ENCODE data around the gene ZNF32.

Gene ZNF32

DNA sequence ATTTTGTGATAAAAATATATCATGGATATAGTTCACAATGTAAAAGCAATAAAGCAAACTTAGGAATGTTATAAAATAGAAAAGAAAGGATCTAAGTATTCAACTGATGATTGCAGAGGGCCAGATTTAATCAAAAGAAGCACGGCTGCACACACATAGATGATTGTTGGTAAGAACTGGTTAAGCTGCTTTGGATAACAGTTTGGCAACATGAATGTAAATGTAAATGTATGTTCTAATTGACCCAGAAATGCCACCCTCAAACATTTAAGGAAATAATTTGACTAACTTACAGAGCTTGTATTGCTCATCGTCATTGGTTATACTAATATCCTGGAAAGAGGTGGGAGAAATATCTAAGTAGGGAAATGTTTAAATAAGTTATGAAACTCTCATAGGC lies 29.3 kb downstream of the ZNF32 start:
- no peaks in the 10 kb centered on the region for H3K79me2 ChIP-seq (ENCODE audit: insufficient read depth, low read depth)
- no peaks in the 10 kb centered on the region for H3K4me1 ChIP-seq (ENCODE audit: low read depth, poor library complexity, severe bottlenecking)
- TF ChIP-seq, protein P1, sequence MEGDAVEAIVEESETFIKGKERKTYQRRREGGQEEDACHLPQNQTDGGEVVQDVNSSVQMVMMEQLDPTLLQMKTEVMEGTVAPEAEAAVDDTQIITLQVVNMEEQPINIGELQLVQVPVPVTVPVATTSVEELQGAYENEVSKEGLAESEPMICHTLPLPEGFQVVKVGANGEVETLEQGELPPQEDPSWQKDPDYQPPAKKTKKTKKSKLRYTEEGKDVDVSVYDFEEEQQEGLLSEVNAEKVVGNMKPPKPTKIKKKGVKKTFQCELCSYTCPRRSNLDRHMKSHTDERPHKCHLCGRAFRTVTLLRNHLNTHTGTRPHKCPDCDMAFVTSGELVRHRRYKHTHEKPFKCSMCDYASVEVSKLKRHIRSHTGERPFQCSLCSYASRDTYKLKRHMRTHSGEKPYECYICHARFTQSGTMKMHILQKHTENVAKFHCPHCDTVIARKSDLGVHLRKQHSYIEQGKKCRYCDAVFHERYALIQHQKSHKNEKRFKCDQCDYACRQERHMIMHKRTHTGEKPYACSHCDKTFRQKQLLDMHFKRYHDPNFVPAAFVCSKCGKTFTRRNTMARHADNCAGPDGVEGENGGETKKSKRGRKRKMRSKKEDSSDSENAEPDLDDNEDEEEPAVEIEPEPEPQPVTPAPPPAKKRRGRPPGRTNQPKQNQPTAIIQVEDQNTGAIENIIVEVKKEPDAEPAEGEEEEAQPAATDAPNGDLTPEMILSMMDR (conservative IDR thresholded peaks at IDR 0.05; ENCODE audit: low read depth, low read length): no peak
- H3K4me2 ChIP-seq: no peak overlapping the region
- no peaks in the 10 kb centered on the region for H3K27me3 ChIP-seq (ENCODE audit: insufficient read depth, low read depth)
- H3K9ac ChIP-seq: no peak overlapping the region
- H3K27ac ChIP-seq: no peak overlapping the region
- H2AFZ ChIP-seq (ENCODE audit: low read depth): no peak overlapping the region
- no peak overlapping the region for H3K4me3 ChIP-seq (IDR thresholded peaks at IDR 0.05; ENCODE audit: insufficient read depth, low read depth, low read length)
- no peaks in the 10 kb centered on the region for H4K20me1 ChIP-seq (ENCODE audit: insufficient read depth)
- no peaks in the 10 kb centered on the region for H3K36me3 ChIP-seq (ENCODE audit: insufficient read depth)

GRCh38 chr10:43616697-43617370 lies 31.8 kb downstream of the ZNF32 start:
- H3K4me1 ChIP-seq (ENCODE audit: low read depth, poor library complexity, severe bottlenecking): no peaks in the 10 kb centered on the region
- H3K9ac ChIP-seq: no peak overlapping the region
- 0 out of 2 replicates have a peak, but pooled peaks cover 9% of the 10 kb centered on the region for H3K36me3 ChIP-seq (ENCODE audit: insufficient read depth)
- TF ChIP-seq, protein P1 (conservative IDR thresholded peaks at IDR 0.05; ENCODE audit: low read depth, low read length): no peak
- H3K4me3 ChIP-seq (IDR thresholded peaks at IDR 0.05; ENCODE audit: insufficient read depth, low read depth, low read length): no peak overlapping the region
- no peak overlapping the region for H2AFZ ChIP-seq (ENCODE audit: low read depth)
- H3K27me3 ChIP-seq (ENCODE audit: insufficient read depth, low read depth): no peaks in the 10 kb centered on the region
- no peak overlapping the region for H3K27ac ChIP-seq
- H4K20me1 ChIP-seq (ENCODE audit: insufficient read depth): no peaks in the 10 kb centered on the region
- no peaks in the 10 kb centered on the region for H3K79me2 ChIP-seq (ENCODE audit: insufficient read depth, low read depth)
- no peak overlapping the region for H3K4me2 ChIP-seq

- Histone ChIP-seq H3K4me2 (no peak overlapping the region), H3K9ac (no peak overlapping the region), H3K4me1 (ENCODE audit: low read depth, poor library complexity, severe bottlenecking) (peaks cover 6% of the 10 kb centered on the region), H3K4me3 (IDR thresholded peaks at IDR 0.05; ENCODE audit: insufficient read depth, low read depth, low read length) (no peak overlapping the region), H3K27me3 (ENCODE audit: insufficient read depth, low read depth) (no peaks in the 10 kb centered on the region), H3K79me2 (ENCODE audit: insufficient read depth, low read depth) (no peaks in the 10 kb centered on the region), H3K36me3 (ENCODE audit: insufficient read depth) (0 out of 2 replicates have a peak, but pooled peaks cover 10% of the 10 kb centered on the region), H2AFZ (ENCODE audit: low read depth) (no peak overlapping the region), H4K20me1 (ENCODE audit: insufficient read depth) (no peaks in the 10 kb centered on the region), H3K27ac (no peak overlapping the region)
- TF ChIP-seq, protein P1 (conservative IDR thresholded peaks at IDR 0.05; ENCODE audit: low read depth, low read length): no peak
Observed at GRCh38 chr10:43610636-43611035, 38.0 kb downstream of the ZNF32 start.

- Histone ChIP-seq H3K27me3 (ENCODE audit: insufficient read depth, low read depth) (no peaks in the 10 kb centered on the region), H3K4me3 (IDR thresholded peaks at IDR 0.05; ENCODE audit: insufficient read depth, low read depth, low read length) (no peak overlapping the region), H3K27ac (no peak overlapping the region), H3K4me2 (peak overlapping the region; percentile 97), H3K36me3 (ENCODE audit: insufficient read depth) (0 out of 2 replicates have a peak, but pooled peaks cover 5% of the 10 kb centered on the region), H3K9ac (peak overlapping the region; percentile 88; the same call in 1 of the 2 replicates), H3K4me1 (ENCODE audit: low read depth, poor library complexity, severe bottlenecking) (peaks cover 6% of the 10 kb centered on the region), H4K20me1 (ENCODE audit: insufficient read depth) (no peaks in the 10 kb centered on the region), H2AFZ (ENCODE audit: low read depth) (peak overlapping the region; percentile 83), H3K79me2 (ENCODE audit: insufficient read depth, low read depth) (no peaks in the 10 kb centered on the region)
- TF ChIP-seq, protein P1 (conservative IDR thresholded peaks at IDR 0.05; ENCODE audit: low read depth, low read length): no peak
Observed at GRCh38 chr10:43607199-43607573, 41.5 kb downstream of the ZNF32 start.
